Activated T-cell treated with anti-CD3 and anti-CD28 coated beads for 48 hours (primary cell): ENCODE results near the gene IFNK.

Experiments
- DNase-seq: peaks from one replicate; pipeline ENCODE4 v3.0.0-alpha.2; 2020; ENCODE audit warnings: low read depth

The IFNK gene

GRCh38 chr9:27511771-27512170 is 12.3 kb upstream of the IFNK start:
- DNase-seq: no peak

- DNase-seq: no peak
These were observed 9.5 kb upstream of the IFNK start for GRCh38 chr9:27514551-27514950.

GRCh38 chr9:27518006-27518405 is 6.1 kb upstream of the IFNK start:
- DNase-seq: no peak

- DNase-seq: no peak
These were observed 5.3 kb upstream of the IFNK start for GRCh38 chr9:27518809-27519208.

DNA sequence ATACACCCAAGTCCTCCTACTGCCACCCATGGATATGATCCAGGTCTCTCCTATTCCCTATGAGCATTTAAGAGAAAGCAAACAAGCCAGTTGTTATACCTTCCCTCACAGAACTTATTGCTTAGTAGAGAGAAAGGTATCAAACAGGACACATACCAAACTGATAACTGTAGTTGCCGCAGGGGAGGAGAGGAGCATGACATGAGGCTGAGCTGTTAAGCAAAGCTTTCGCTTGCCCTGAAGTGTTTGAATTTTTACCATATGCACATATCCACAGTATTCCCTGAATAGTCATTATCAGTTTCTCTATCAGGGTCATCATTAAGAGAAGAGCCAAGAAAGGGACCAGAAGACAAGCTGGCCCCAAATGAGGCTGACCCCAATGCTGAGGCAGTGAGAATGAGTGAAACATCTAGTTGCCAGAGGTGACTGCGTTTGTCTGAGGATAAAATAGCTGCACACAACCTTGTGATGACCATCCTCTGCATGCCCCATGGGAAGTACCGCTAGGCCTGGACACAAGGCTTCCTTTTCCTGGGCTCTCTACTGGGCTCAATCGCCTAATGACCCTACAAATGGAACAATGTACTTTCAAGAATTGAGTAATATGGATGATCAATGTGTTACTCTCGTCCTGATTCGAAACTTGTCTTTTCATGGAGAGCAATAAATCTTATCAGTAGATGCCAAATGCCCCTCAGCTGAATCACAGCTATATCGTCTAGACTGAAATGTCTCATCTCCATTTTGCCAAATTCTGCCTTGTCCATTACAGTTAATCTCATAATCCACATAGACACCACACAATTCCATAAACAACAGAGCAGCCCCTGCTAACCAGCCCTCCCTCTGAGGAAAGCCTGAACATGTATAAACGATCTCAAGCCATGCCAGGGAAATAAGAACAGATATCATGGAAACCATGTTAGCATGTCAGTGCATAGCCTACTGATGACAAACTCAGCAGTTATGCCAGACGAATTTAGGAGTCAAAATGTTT is 4.3 kb upstream of the IFNK start:
- no peak for DNase-seq

GRCh38 chr9:27520986-27521385 is 3.1 kb upstream of the IFNK start:
- no peak for DNase-seq

DNA sequence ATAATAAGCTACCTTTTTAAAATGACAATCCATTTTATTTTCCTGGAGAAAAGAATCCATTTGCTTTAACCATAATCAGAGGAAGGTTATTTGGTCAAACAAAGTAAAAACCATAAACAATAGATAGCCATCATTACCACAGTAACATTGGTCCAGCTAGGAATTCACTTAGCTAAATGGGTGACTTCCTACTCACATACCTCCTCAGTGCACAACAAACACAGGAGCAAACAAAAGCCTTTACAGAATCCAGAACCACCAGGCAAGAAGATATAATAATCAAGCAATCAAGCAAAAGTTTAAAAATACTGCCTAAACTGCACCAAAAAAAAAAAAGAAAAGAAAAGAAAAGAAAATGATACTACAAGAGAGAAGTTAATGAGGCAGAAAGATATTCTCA is 949 bp upstream of the IFNK start:
- no peak for DNase-seq

DNA sequence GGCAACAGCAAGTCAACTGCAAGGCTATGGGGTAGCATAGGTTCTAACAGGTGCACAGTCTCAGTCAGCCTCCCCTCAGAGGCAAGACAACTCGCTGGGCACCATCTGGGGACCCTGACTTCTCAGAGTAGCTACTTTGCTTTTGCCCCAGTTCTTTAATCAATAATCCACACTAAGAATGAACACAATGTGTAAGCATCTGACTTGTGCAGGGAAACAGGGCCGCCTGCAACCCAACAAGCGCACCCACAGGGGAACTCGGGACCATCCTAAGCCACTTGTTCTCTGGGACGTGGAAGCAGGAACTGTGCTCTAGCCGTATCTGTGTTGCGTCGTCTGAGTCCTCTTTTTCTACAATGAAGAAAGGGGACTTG is 3.6 kb downstream of the IFNK start:
- no peak for DNase-seq

DNA sequence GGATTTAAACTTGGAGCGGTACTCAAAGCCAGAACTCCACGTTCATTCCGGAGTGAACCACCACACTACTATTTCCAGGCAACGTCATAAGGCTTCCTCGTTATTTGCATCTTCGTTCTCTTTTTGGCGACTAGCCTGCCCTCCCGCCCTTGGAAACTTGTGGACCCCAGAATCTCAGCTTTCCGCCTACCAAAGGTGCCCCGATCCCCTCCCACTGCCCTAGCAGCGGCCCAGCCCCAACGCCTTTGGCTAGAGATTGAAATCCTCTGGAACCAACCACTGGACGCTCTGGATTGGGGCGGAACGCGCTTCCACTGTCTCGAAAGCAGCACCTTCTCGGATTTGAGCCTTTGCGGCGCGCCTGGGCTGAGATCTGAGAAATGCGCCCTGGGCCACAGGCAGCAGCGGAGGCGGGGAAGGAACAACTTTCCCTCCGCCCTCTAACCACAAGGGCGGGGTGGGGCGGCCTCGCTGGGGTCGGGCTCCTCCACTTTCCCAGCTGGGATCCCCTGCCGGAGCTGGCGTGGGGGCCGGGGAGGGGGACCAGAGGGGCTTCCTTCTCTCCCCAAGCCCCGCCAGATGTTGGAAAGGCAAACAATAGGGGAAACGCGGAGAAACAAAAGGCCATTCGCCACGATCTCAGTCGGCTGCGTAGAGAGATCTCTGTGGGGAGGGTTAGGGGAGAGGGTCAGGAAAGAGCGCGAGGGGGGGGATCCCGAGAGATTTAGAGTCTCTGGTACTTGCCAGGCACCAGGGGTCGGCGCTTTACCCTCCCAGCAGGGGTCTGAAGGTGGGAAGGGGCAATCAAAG is 4.2 kb downstream of the IFNK start:
- peak; percentile 40 for DNase-seq

DNA sequence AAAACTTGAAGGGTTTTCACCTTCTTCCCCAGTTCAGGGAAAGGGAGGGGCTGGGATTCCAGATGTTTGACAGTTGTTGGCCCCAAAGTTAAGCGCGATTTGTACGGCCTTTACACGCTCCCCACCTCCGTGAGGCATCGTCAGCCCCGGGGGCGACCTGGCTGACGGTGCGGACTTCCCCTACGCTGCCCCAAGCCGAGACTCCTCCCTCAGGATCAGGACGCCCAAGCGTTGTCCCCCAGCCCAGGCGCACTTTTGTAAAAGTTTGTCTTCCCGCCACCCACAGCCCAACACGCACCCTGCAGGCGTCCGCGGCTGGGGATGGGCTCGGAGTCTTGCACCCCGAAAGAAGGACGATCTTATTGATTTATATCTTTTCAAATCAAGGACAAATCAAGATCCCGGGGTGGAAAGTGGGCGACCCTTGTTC is 4.8 kb downstream of the IFNK start:
- DNase-seq: peak; percentile 39

- peak; percentile 76 for DNase-seq
These were observed 5.5 kb downstream of the IFNK start, which contains the start of gene MOB3B for GRCh38 chr9:27529316-27530278. Gene MOB3B, minus strand, starts transcription at chr9:27529814. Its CDS starts 74,264 bp downstream, at chr9:27455550.

GRCh38 chr9:27530915-27531755 is 7.0 kb downstream of the IFNK start:
- no peak for DNase-seq

DNA sequence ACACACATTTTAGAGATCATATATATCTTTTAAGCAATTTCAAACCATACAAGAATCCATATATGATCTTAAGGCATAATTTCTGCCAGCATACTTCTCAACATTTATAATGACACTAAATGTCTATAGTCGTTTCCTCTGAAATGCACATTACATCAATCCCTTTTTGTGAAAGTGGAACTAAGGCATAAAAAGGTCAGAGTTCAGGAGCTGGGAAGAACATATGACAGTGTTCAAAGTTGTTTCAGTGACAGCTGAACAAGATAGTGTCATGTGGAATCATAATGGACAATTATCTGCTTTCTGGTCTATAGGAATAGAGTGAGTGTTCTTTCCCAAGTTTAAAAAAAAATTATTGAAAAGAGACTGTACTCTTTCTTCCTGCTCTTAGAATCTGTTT is 8.0 kb downstream of the IFNK start:
- DNase-seq: no peak

DNA sequence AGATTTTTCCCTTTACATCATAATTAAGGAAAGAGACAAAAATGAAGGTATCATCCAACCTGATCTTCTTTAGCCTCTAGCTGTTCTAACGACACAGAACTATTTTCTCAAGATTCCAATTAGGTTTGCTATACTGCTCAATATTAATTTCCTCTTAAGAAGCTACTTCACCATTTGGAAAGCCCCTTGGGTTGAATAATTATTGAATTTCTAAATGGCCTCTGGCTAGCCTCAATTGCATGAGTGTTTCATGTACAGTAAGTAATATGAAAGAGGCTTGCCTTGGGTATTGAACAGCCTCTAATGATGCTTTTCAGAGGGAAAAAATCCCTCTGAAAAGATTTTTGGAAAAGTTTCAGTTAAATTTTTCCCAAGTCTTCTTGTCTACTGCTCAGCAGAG is 9.2 kb downstream of the IFNK start:
- no peak for DNase-seq

- DNase-seq: no peak
These were observed 10.0 kb downstream of the IFNK start for GRCh38 chr9:27534131-27534530.

- DNase-seq: no peak
These were observed 10.6 kb downstream of the IFNK start for GRCh38 chr9:27534658-27535209.

GRCh38 chr9:27535701-27536118 is 11.6 kb downstream of the IFNK start:
- DNase-seq: no peak

DNA sequence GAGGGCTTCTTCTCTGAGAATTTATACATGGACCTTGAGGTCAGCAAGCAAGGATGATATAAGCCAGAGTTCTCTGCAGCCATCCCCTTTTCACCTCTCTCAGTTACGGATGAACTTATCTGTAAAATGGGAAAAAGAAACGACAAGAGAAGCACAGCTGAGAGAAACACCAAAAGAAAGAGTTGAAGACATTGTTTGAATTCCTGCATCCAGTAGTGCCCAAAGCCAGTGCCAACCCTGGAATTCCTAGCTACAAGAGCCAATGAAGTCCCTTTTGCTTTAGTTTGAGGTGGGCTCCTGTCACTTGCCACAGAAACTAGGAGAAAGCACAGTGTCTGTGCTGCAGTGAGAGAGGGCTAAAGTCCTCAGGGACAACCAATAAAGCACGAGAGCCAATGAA is 12.1 kb downstream of the IFNK start:
- DNase-seq: no peak

DNA sequence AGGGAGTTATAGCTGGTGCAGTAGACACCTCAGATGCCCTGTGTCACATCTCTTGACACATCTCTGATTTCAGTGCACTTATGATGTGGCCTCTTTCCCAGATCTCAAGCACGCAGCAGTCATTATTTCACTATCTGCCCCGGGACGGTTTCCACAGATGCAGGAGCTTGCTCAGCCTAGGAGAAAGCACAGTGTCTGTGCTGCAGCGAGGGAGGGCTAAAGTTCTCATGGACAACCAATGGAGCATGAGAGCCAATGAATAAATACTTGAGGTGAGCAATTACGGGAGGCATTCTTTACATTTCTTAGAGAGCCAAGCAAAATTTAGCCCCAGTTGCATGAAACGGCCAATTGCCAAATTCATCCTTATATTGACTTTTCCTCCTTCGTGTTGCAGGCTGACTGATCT is 12.9 kb downstream of the IFNK start:
- no peak for DNase-seq

GRCh38 chr9:27537756-27538155 is 13.7 kb downstream of the IFNK start:
- no peak for DNase-seq
